ENCODE measurements around the gene DOCK11. TPM values are rescaled to one million over a fixed set of nuclear protein-coding genes. Genes with fewer than 3 reads are reported as not detected.

DOCK11 gene
- total and polyA plus RNA-seq, 9 of the 15 experiments (the other 6 are each of a cell fraction or from before 2014, with no cell fraction given): 41.8 to 77.8 (median 50.9) TPM

DNA sequence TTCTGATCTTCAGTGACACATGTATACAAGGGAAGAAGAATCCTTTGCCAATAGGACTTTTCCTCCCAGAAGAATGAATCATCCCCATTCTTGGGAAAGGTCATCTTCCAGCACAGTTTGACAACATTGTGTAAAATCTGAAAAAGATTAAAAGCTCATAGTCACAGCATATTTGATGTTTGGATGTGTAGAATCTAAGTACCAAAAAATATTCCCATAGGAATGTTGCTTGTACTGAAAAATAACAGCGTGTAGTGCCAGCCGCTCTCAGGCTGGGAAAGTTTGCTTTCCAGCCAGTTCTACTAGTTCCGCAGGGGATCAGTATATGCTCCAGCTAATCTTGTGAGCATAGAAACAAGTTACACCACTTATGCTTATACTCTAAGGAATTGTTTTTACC lies 157.1 kb downstream of the DOCK11 start (continued):
- no peak for TF ChIP-seq FOXP4 (CRISPR knock-in tag; IDR thresholded peaks at IDR 0.05; ENCODE audit: borderline replicate concordance)
- no peak for TF ChIP-seq ARID1B (IDR thresholded peaks at IDR 0.05)

GRCh38 chrX:118654331-118654730 lies 158.7 kb downstream of the DOCK11 start:
- WGBS (ENCODE audit: insufficient coverage, low coverage, missing lambda C conversion rate): 97% methylated on average over 3 of the region's 3 CpGs
- Histone ChIP-seq H3K4me1 (replicated peaks in 1 of 2; ENCODE audit: control insufficient read depth in 2 of 2, insufficient read depth in 2 of 2, low read length in 2 of 2) (no peaks in the 10 kb centered on the region), H4K20me1 (replicated peaks; ENCODE audit: control insufficient read depth, insufficient read depth, low read length) (no peaks in the 10 kb centered on the region), H3K4me2 (ENCODE audit: insufficient read depth, low read length) (no peak overlapping the region), H2AFZ (ENCODE audit: low read depth, low read length) (no peak overlapping the region), H3K27me3 (ENCODE audit: control insufficient read depth in 2 of 2, insufficient read depth in 2 of 2, low read length in 2 of 2) (no peaks in the 10 kb centered on the region), H3K9me1 (ENCODE audit: control insufficient read depth, insufficient read depth, low read length) (no peaks in the 10 kb centered on the region), H3K79me2 (ENCODE audit: control insufficient read depth, insufficient read depth, low read length) (no peaks in the 10 kb centered on the region), H3K4me3 (no peak overlapping the region), H3K9me3 (replicated peaks; ENCODE audit: control insufficient read depth, insufficient read depth, low read depth, low read length) (no peaks in the 10 kb centered on the region), H3K36me3 (ENCODE audit: control insufficient read depth, insufficient read depth, low read length) (peaks cover 80% of the 10 kb centered on the region), H3K9ac (ENCODE audit: insufficient read depth in 1 of 2, low read depth in 2 of 2, low read length in 2 of 2) (no peak overlapping the region), H3K27ac (ENCODE audit: extremely low read depth, low read depth, low read length) (no peak overlapping the region)
- CTCF ChIA-PET (ENCODE audit: low intra/inter-chr PET ratio): no interaction called here
- intact Hi-C loops (cut with micrococcal nuclease): no loop called here
- no TSS peak for BruUV-seq (replicated peaks)
- no peak for ATAC-seq
- TF ChIP-seq STAT5A (IDR thresholded peaks at IDR 0.05; ENCODE audit: borderline replicate concordance, low read length) (no peak), ZNF133 (CRISPR knock-in tag; IDR thresholded peaks at IDR 0.05) (no peak), YY1 (IDR thresholded peaks at IDR 0.05; ENCODE audit: borderline replicate concordance in 1 of 3, control insufficient read depth in 1 of 3, extremely low read depth in 1 of 3, insufficient read depth in 3 of 3, insufficient read length in 1 of 3, insufficient replicate concordance in 2 of 3, low read depth in 1 of 3, low read length in 2 of 3) (no peak), ZBTB17 (CRISPR knock-in tag; IDR thresholded peaks at IDR 0.05) (no peak), PTBP1 (IDR thresholded peaks at IDR 0.05; ENCODE audit: low read depth, low read length) (no peak), CBFA2T2 (conservative IDR thresholded peaks at IDR 0.05) (no peak), HNRNPL (IDR thresholded peaks at IDR 0.05; ENCODE audit: low read depth, low read length) (no peak)
- FAIRE-seq: no peak
- in situ Hi-C loops (cut with MboI): no loop called here
- POLR2A ChIA-PET: interaction anchor here (0.6 kb wide), 1 partner anchor 195 kb away, joined by 3 read pairs; no protein-coding TSS in a partner anchor
- no peak for DNase-seq (ENCODE audit: extremely low read depth in 1 of 4, low spot score in 3 of 4)
